ENCODE measurements around the gene ZNF76. TPM values are rescaled to one million over a fixed set of nuclear protein-coding genes. Genes with fewer than 3 reads are reported as not detected.
A peak's percentile ranks its signal among the peaks of the same experiment; 100 is the strongest.

The ZNF76 gene
- total and polyA plus RNA-seq, 2 of the 13 experiments (the other 11 are each of a cell fraction or from before 2014, with no cell fraction given), result 13.2 to 26.4 TPM

- TF ChIP-seq E2F1 (CRISPR knock-in tag; IDR thresholded peaks at IDR 0.05) (no peak), ZNF256 (CRISPR knock-in tag; conservative IDR thresholded peaks at IDR 0.05) (0 out of 2 replicates have a peak, but pooled peaks have one; percentile 38), THAP9 (CRISPR knock-in tag; IDR thresholded peaks at IDR 0.05; ENCODE audit: borderline replicate concordance) (no peak), ISX (CRISPR knock-in tag; conservative IDR thresholded peaks at IDR 0.05) (no peak), ZFY (CRISPR knock-in tag; IDR thresholded peaks at IDR 0.05) (no peak), NFIC (IDR thresholded peaks at IDR 0.05; ENCODE audit: low read length) (no peak), HNF1A (IDR thresholded peaks at IDR 0.05; ENCODE audit: low read depth) (no peak), HNF1A (CRISPR knock-in tag; IDR thresholded peaks at IDR 0.05; ENCODE audit: borderline replicate concordance) (no peak), THRA (CRISPR knock-in tag; IDR thresholded peaks at IDR 0.05; ENCODE audit: borderline replicate concordance) (0 out of 2 replicates have a peak, but pooled peaks have one; percentile 28), ZFP90 (CRISPR knock-in tag; IDR thresholded peaks at IDR 0.05; ENCODE audit: borderline replicate concordance) (no peak)
Observed at GRCh38 chr6:35327349-35328027, 68.0 kb downstream of the ZNF76 start (continued).
